GM20000 (cell line): ENCODE data around the gene TANK.
A peak's percentile ranks its signal among the peaks of the same experiment; 100 is the strongest.

Experiments used
- DNase-seq: peaks from one replicate; pipeline ENCODE4 v3.0.0; 2012; ENCODE audit warnings: low spot score
- TF ChIP-seq, protein P1 (sequence below): IDR thresholded peaks from 2 replicates; pipeline ENCODE4 v1.5.1; 2012; ENCODE audit warnings: mild to moderate bottlenecking, control low read depth; ENCODE audit errors: extremely low read depth, missing control alignments

TANK gene

DNA sequence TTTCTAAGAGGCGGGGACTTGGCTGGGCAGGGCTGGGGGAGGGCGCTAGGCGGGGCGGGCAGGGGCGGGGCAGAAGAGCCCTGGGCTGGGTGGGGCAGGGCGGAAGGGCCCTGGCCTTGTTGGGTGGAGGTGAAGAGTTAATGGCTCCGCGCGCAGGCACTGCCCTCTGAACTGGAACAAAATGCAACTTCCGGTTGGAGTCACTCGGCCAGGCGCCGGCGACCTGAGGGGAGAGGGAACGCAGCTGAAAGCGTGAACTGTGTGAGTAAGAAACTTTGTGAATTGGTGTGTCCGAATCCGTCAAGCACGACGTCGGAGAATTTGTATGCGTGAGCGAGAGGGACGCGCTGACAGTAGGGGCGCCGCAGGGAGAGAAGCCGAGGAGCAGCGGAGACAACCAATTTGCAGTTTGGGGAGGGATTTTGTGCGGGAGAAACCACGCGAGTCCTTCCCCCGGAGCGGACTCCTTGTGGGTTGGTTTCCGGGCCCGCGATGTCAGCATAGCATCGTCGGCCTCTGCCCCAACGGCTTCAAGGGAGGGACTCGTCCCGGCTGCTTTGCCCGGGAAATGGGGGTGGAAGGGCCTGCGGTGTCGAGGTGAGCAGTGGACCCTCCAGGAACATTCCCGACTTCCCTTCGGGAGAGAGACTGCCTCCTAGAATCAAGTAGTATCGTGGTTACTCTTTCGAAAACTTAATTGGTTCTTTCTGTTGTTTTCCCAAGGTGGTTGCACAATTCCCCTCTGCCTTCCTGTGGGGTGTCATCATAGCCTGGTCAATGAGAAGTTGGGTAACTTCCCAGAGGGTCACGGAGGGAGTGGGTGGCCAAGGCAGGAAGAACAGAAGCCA lies at the start of gene TANK:
TSS of gene TANK (plus strand) at position 203 of the 848 bp plus-strand sequence. CDS start 19,235 bp downstream, outside the sequence.
- DNase-seq = peak; percentile 88
- TF ChIP-seq, protein P1, sequence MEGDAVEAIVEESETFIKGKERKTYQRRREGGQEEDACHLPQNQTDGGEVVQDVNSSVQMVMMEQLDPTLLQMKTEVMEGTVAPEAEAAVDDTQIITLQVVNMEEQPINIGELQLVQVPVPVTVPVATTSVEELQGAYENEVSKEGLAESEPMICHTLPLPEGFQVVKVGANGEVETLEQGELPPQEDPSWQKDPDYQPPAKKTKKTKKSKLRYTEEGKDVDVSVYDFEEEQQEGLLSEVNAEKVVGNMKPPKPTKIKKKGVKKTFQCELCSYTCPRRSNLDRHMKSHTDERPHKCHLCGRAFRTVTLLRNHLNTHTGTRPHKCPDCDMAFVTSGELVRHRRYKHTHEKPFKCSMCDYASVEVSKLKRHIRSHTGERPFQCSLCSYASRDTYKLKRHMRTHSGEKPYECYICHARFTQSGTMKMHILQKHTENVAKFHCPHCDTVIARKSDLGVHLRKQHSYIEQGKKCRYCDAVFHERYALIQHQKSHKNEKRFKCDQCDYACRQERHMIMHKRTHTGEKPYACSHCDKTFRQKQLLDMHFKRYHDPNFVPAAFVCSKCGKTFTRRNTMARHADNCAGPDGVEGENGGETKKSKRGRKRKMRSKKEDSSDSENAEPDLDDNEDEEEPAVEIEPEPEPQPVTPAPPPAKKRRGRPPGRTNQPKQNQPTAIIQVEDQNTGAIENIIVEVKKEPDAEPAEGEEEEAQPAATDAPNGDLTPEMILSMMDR = no peak

DNA sequence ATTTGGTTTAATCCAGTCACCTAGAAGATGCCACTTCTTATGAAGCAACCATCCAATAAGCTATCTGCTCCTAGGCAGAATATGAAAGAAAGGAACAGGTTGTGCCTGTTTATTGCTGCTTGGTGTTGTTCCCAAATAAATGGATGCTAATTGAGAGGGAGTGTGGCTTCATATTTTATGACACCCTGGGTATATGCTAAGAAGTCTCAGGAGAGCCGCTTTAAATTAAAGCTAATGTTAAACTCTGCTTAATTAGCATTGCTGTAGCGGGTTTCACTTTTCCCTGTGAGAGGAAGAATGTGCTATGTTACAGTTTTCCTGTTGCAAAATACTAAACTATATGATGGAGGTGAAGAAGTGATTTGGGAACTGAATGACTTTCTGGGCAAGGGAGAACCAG lies 48.7 kb upstream of the TANK start:
- TF ChIP-seq, protein P1 = no peak
- no peak for DNase-seq

DNA sequence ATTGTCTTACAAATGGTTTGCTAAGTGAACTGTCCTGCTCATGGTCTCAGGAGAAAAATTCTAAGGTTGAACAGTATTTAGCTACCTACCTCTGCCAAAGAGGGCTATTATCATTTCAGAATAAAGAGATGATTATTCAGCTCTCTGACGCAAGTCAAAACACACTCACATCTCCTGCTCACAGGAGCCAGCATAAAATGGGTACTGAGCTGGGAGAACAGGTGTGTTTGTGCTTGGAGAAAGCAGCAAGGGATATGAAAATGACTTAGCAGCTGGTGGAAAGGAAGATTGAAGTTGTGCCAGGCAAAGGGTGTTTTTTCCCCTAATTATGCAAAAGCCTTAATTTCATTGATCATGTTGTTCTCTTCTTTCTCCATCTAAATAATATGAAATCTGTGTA lies 47.3 kb upstream of the TANK start:
- no peak for DNase-seq
- TF ChIP-seq, protein P1 = no peak

GRCh38 chr2:161113693-161114575 lies 46.3 kb upstream of the TANK start:
- TF ChIP-seq, protein P1 = no peak
- no peak for DNase-seq

DNA sequence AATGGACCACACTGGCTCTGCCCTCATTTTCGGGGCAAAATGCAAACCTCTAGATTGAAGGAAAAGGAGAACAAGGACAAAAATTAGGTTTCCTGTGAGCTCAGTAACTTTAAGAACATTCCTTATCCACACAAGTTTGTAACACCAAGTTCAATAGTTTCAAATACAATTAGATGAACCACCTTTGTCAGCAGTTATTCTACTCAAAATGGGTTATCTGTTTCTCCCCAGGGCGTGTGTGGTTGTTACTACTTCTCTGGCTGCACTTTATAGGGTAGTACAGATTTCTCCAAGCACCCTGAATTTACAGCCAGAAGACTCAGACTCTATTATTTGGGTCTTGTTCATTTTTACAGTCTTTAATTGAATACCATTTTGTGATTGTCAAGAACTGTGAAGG lies 45.0 kb upstream of the TANK start:
- TF ChIP-seq, protein P1 = no peak
- no peak for DNase-seq

- DNase-seq = no peak
- TF ChIP-seq, protein P1 = no peak
Observed at GRCh38 chr2:161115605-161116380, 44.4 kb upstream of the TANK start.

DNA sequence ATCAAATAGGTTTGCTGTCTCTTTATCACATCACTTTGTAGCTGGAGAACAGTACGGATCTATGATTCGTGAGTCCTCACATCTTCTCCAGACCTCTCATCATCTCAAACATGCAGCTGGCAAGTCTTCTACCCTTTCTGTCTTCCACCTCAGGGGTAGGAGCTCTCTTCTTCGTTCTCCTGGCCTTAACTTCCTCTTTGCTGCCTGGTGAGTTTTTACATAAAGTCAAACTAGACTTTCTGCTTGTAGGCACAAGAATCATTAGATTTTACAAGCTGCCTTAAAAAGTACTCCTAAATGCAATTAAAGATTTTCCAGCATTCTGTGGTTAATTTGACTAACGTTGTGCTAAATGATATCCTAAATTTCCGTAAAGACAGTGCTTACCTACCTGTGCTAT lies 43.7 kb upstream of the TANK start:
- TF ChIP-seq, protein P1 = no peak
- DNase-seq = no peak
